Measurements from ENCODE around the gene ADCK2. TPM values are rescaled to one million over a fixed set of nuclear protein-coding genes. Genes with fewer than 3 reads are reported as not detected.
"Not testable (repeated sequence)": the region's sequence is repeated elsewhere in the genome, so short reads cannot be mapped to it uniquely, and the experiment has no call there.

ADCK2 gene
- total RNA-seq, 2 donors from 2014 or later, result 26.5 to 30.6 TPM

DNA sequence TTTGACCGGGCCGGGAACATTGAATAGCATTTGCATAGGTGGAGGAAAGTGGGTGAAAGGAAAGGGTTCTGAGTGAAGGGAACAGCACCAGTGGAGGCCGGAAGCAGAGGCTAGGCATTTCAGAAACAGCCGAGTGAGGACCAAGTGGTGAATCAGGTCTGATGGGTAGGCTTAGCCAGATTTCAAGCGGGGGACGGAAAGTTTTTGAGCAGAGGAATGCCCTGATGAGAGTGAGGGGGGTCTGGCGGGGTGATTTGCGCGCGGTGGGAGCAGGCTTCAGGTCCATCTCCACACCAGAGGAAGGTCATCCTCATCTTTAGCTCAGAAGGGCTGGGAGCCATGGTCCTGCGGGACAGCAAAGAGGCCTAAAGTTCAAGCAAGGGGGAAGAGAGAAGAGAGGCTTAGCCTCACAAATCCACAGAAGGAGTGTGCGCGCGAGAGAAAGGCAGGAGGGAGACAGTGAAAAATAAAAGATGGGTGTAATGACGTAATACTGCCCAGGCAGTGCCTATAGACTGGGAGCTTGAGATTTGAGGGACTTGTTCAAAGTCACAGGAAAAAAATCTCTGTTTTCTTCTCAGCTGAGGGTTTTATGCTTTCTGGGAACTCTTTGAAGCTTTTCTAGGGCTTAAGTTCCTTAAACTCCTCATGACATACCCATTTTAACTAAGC lies 31.1 kb upstream of the ADCK2 start:
- Histone ChIP-seq H3K9me3 (no peaks in the 10 kb centered on the region), H3K4me1 (replicated peaks) (no peaks in the 10 kb centered on the region), H3K36me3 (no peaks in the 10 kb centered on the region), H3K4me3 (peak overlapping the region; percentile 50 to 51), H3K27me3 (replicated peaks; ENCODE audit: insufficient read depth) (no peaks in the 10 kb centered on the region), H3K27ac (peak overlapping the region; percentile 70 to 78)
- no peak for DNase-seq (ENCODE audit: low spot score)
- TF ChIP-seq POLR2AphosphoS5 (IDR thresholded peaks at IDR 0.05) (no peak), CTCF (IDR thresholded peaks at IDR 0.05) (no peak), POLR2A (IDR thresholded peaks at IDR 0.05) (no peak)
- intact Hi-C loops (cut with DNase I), result loop anchor here (5.0 kb wide), 1 partner anchor 39 kb away; no protein-coding TSS in a partner anchor
- WGBS, result 67% methylated on average over 15 of the region's 15 CpGs

DNA sequence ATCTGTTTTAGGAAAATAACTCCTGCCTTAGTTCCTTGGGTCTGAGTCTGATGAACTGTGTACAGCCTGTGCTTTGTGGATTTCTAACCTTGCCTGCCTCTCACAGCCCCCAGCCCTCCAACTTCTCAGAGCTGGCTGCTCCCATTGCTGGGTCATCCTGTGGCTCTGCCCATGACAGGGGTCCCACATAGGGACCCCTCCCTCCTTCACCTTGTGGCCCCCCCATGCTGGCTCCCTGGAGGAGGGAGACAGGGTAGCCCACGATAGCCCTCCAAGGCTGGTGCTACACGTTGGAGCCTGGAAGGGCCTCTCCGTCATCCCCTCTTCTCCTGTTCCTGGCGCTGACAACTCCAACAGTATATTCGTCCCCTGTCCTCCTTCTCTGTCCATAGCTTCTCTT lies 29.3 kb upstream of the ADCK2 start:
- WGBS, result 83% methylated on average over 5 of the region's 5 CpGs
- no peaks in the 10 kb centered on the region for H3K4me1 ChIP-seq (replicated peaks)
- H3K36me3 ChIP-seq, result no peaks in the 10 kb centered on the region
- H3K27me3 ChIP-seq (replicated peaks; ENCODE audit: insufficient read depth), result no peaks in the 10 kb centered on the region
- intact Hi-C loops (cut with DNase I), result loop anchor here (5.0 kb wide), 1 partner anchor 41 kb away; no protein-coding TSS in a partner anchor
- TF ChIP-seq CTCF (IDR thresholded peaks at IDR 0.05) (no peak), POLR2A (IDR thresholded peaks at IDR 0.05) (no peak), POLR2AphosphoS5 (IDR thresholded peaks at IDR 0.05) (no peak)
- no peaks in the 10 kb centered on the region for H3K9me3 ChIP-seq
- no peak overlapping the region for H3K4me3 ChIP-seq
- no peak for DNase-seq (ENCODE audit: low spot score)
- no peak overlapping the region for H3K27ac ChIP-seq

DNA sequence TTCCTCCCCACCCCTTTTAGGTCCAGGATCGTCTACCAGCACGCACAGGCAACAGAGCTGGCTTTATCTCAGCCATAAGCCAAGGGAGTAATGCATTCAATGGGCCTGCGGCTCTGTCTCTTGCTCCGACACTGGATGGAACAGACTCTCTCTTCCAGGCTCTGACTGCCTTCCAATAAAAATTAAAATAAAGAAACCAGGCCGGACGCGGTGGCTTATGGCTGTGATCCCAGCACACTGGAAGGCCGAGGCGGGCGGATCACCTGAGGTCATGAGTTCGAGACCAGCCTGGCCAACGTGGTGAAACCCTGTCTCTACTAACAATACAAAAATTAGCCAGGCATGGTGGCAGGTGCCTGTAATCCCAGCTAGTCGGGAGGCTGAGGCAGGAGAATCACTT lies 28.0 kb upstream of the ADCK2 start:
- not testable (repeated sequence) for H3K36me3 ChIP-seq; H3K27ac ChIP-seq; H3K9me3 ChIP-seq; H3K4me1 ChIP-seq (replicated peaks); H3K27me3 ChIP-seq (replicated peaks; ENCODE audit: insufficient read depth); DNase-seq (ENCODE audit: low spot score); H3K4me3 ChIP-seq
- 79% methylated on average over 13 of the region's 13 CpGs for WGBS
- intact Hi-C loops (cut with DNase I), result loop anchor here (5.0 kb wide), 1 partner anchor 42 kb away; no protein-coding TSS in a partner anchor

GRCh38 chr7:140645166-140645900 lies 27.4 kb upstream of the ADCK2 start:
- no peaks in the 10 kb centered on the region for H3K36me3 ChIP-seq
- no peaks in the 10 kb centered on the region for H3K9me3 ChIP-seq
- H3K4me1 ChIP-seq (replicated peaks), result no peaks in the 10 kb centered on the region
- no peak for DNase-seq (ENCODE audit: low spot score)
- no peak overlapping the region for H3K4me3 ChIP-seq
- no peaks in the 10 kb centered on the region for H3K27me3 ChIP-seq (replicated peaks; ENCODE audit: insufficient read depth)
- WGBS, result 81% methylated on average over 8 of the region's 8 CpGs
- H3K27ac ChIP-seq, result no peak overlapping the region
- no peak for TF ChIP-seq POLR2A (IDR thresholded peaks at IDR 0.05)
- intact Hi-C loops (cut with DNase I), result no loop called here

DNA sequence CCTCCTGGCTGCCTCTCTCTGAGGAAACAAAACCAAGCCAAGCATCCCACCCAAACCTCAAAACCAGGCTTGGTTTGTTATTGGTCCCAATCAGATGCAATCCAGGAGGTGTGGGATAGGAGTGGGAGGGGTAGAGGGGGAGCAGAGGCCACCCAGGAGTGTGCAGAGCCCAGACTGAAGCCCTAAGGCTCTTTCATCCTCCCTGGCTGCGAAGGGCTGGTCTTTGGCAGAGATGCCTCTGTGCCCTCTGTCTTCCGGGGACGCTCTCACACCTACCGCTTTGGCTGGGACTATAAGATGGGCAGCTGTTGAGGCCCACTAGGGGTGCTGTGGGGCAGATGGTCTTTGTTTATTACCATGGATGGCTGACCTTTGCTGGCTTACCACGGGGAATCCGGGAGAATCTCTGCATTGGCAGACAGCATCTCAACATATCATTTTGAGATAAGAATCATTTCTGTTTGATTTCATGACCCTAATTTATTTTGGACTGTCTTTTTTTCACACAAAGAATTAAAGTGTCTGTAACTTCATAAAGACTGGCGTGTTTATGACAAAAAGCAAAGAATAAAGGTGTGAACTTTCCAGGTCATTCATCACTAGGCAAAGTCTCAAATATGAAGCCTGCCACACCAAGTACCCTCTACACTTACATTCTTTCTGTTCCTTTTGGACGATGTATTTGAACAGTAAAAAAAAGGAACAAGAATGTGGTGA lies 25.7 kb upstream of the ADCK2 start:
- H3K4me3 ChIP-seq, result no peak overlapping the region
- TF ChIP-seq CTCF (IDR thresholded peaks at IDR 0.05) (peak in 2 of 4 experiments; percentile 24 to 36), POLR2AphosphoS5 (IDR thresholded peaks at IDR 0.05) (no peak)
- no peaks in the 10 kb centered on the region for H3K9me3 ChIP-seq
- intact Hi-C loops (cut with DNase I), result no loop called here
- 15% methylated on average over 8 of the region's 8 CpGs for WGBS
- H3K4me1 ChIP-seq (replicated peaks), result no peaks in the 10 kb centered on the region
- no peak for DNase-seq (ENCODE audit: low spot score)
- H3K27ac ChIP-seq, result no peak overlapping the region
- H3K36me3 ChIP-seq, result no peaks in the 10 kb centered on the region
- no peaks in the 10 kb centered on the region for H3K27me3 ChIP-seq (replicated peaks; ENCODE audit: insufficient read depth)

All from prostate gland (tissue), 2 donors.